PC-3 (cell line): ENCODE measurements around the gene RAD23A.

Experiments used
- CTCF ChIP-seq: fragments of 300-600 bp; sonication (generic); conservative IDR thresholded peaks from 2 replicates; pipeline ENCODE4 v1.5.1; 2017; ENCODE audit warnings: antibody characterized with exemption, low read depth, mild to moderate bottlenecking, low read length
- EZH2 ChIP-seq: fragments of 300-600 bp; sonication (generic); IDR thresholded peaks from one replicate; pipeline ENCODE4 v1.6.1; 2017; ENCODE audit warnings: antibody characterized with exemption, mild to moderate bottlenecking, low read length; ENCODE audit not compliant: unreplicated experiment
- EZH2phosphoT487 ChIP-seq: fragments of 300-600 bp; sonication (generic); IDR thresholded peaks from 2 replicates; pipeline ENCODE4 v1.6.1; 2018; ENCODE audit warnings: mild to moderate bottlenecking, antibody characterized with exemption, low read length, borderline replicate concordance

GRCh38 chr19:12984143-12984627 lies 38.5 kb downstream of the RAD23A start:
- TF ChIP-seq CTCF (no peak), EZH2 (no peak), EZH2phosphoT487 (no peak)
